Activated CD4-positive, alpha-beta T cell treated with anti-CD3 and anti-CD28 coated beads, Interleukin-2, Interleukin-4, amounts not matched to agents 100 ng/mL and 50 ng/mL, durations not matched to agents 16 hours and 8 hours (primary cell): ENCODE measurements around the gene FAM50A.

Experiments
- DNase-seq: peaks from one replicate; pipeline ENCODE4 v3.0.0-alpha.2; 2020; ENCODE audit warnings: low spot score

FAM50A gene

GRCh38 chrX:154439841-154440240 is 4.1 kb upstream of the FAM50A start:
- no peak for DNase-seq

GRCh38 chrX:154440623-154441357 is 3.2 kb upstream of the FAM50A start:
- DNase-seq = no peak

DNA sequence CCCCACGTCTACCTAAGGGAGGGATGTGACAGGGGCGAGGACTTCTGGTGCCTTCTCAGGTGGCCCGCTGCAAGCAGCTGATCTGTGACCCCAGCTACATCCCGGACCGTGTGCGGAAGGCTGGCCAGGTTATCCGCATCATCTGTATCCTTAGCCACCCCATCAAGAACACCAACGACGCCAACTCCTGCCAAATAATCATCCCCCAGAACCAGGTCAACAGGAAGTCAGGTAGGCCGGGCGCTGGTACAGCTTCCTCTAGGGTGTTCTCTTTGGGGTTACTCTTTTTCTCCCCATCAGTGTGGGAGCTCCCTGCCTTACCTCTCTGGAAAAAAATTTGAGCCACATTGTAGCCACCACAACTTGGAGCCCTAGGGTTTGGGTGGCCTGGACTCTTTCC is 2.4 kb upstream of the FAM50A start:
- no peak for DNase-seq

DNA sequence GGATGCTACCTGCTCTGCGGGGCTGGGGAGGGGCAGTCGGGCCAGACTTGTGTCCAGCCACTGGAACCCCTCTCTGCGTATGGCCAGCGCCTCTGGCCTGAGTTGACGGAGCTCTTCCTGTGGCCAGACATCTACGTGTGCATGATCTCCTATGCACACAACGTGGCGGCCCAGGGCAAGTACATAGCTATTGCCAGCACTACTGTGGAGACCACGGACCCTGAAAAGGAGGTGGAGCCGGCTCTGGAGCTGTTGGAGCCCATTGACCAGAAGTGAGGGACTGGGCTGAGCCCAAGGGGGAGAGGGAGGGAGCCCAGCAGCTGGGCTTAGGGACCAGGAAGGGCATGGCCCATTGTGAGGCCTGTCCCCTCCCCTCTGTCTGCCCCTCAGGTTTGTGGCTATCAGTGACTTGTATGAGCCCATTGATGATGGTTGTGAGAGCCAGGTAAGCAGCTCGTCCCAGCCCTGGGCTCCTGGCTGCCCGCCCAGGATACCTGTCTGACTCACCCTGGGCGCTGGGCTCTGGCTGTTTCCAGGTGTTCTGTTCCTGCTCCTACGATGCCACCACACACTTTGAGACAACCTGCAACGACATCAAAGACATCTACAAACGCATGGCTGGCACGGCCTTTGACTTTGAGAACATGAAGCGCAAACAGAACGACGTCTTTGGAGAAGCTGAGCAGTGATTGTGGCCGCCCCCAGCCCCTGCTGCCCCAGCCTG is 1.8 kb upstream of the FAM50A start:
- DNase-seq = no peak

- no peak for DNase-seq
These were observed 446 bp upstream of the FAM50A start for GRCh38 chrX:154443479-154443910.

DNA sequence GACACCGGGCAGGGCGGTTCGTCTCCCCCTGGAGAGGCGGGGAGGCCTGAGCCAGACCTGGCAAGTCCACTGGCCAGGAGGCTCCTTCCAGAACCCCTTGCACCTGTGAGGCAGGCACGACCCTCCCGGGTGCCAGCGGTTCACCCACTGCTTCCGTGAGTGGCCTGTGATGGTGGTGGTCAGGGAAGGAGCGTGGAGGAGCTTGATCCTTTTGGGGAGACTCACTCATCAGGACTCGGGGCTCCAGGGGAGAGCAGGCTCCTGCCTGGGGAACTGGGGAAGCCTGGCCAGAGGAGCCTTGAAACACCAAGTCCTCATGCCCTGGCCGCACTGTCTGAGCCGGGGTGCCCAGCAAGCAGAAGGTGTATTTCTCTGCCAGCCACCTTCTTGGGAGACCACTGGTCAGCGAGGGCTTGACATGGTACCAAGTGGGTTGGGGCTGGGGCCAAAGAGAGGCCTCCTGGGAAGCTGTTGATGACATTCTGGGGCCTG is 860 bp downstream of the FAM50A start:
- DNase-seq = no peak

- no peak for DNase-seq
These were observed 1.8 kb downstream of the FAM50A start for GRCh38 chrX:154445776-154446175.

DNA sequence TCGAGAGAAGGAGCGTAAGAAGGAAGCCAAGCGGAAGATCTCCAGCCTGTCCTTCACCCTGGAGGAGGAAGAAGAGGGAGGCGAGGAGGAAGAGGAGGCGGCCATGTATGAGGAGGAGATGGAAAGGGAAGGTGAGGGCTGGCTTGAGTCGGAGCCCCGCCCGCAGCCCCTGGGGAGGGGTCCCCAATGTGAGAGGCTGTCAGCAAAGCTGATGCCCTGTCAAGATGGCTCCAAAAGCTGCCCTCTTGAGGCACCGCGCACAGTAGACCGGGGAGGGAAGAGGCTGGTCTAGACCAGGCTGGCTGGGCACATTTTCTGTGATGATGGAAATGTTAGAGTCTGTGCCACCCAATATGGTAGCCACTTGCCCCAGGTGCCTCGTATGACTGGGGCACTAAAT is 2.5 kb downstream of the FAM50A start:
- no peak for DNase-seq

- no peak for DNase-seq
These were observed 4.5 kb downstream of the FAM50A start for GRCh38 chrX:154448484-154448883.

DNA sequence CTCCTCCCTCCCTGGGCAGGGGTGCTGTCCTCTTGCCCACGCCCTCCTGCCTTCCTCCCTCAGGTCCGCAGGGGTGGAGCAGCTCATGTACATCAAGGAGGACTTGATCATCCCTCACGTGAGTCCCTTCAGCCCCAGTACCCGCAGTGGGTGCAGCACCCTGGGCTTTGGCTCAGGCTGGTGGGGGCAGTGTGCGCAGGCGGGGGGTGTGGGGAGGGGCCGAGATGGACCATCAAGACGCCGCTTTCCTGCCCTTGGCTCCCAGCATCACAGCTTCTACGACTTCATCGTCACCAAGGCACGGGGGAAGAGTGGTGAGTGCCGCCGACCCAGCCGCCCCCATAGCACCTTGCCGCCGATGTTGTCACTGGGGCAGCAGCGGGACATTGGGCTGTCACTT is 5.7 kb downstream of the FAM50A start:
- DNase-seq = no peak

- DNase-seq = no peak
These were observed 6.4 kb downstream of the FAM50A start for GRCh38 chrX:154450312-154450711.

- no peak for DNase-seq
These were observed 8.9 kb downstream of the FAM50A start for GRCh38 chrX:154452823-154453222.

- peak; percentile 38 for DNase-seq
These were observed 13.7 kb downstream of the FAM50A start for GRCh38 chrX:154457491-154458115.

GRCh38 chrX:154458116-154458953 is 14.4 kb downstream of the FAM50A start, which contains the start of gene PLXNA3:
PLXNA3 (plus strand) TSS chrX:154458281; CDS start chrX:154460184, 1,903 bp downstream.
- peak; percentile 29 for DNase-seq

GRCh38 chrX:154458954-154459778 is 15.2 kb downstream of the FAM50A start:
- peak; percentile 9 for DNase-seq

DNA sequence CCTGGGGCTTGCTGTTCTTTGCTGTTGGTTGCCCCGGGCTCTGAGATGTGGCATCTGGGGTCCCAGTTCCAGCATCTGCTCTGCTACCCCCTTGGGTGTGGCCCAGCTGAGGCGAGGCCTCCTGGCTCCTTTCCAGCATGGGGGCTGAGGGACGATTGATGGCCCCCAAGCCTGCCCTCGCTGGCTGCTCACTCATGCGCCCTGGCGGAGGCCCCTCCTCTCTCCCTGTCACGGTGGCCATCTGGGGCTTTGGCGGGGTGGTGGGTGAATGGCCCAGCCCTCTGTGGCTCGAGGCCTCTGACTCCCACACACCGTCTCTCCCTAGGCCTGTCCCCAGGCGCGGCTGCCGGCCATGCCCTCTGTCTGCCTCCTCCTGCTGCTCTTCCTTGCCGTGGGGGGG is 15.9 kb downstream of the FAM50A start:
- DNase-seq = no peak

DNA sequence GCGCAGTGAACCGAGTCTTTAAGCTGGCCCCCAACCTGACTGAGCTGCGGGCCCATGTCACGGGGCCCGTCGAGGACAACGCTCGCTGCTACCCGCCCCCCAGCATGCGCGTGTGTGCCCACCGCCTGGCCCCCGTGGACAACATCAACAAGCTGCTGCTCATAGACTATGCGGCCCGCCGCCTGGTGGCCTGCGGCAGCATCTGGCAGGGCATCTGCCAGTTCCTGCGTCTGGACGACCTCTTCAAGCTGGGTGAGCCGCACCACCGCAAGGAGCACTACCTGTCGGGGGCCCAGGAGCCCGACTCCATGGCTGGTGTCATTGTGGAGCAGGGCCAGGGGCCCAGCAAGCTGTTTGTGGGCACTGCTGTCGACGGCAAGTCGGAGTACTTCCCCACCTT is 16.4 kb downstream of the FAM50A start:
- no peak for DNase-seq

DNA sequence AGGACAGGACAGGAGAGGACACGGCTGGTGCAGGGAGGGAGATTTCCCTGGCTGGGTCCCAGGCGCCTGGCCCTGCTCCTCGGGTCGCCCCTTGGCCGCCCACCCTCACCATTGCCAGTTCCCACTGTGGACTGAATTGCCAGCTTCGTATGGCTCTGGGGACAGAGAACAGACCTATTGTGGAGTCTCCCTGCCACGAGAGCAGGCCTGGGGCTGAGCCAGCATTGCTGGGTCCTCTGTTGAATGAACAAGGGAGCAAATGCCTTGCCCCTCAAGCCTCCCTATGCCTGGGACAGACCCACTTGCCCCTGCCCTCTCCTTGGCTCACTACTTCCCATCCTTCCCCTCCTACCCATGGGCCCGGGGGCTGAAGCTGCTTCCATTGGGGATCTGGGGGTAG is 18.5 kb downstream of the FAM50A start:
- no peak for DNase-seq

DNA sequence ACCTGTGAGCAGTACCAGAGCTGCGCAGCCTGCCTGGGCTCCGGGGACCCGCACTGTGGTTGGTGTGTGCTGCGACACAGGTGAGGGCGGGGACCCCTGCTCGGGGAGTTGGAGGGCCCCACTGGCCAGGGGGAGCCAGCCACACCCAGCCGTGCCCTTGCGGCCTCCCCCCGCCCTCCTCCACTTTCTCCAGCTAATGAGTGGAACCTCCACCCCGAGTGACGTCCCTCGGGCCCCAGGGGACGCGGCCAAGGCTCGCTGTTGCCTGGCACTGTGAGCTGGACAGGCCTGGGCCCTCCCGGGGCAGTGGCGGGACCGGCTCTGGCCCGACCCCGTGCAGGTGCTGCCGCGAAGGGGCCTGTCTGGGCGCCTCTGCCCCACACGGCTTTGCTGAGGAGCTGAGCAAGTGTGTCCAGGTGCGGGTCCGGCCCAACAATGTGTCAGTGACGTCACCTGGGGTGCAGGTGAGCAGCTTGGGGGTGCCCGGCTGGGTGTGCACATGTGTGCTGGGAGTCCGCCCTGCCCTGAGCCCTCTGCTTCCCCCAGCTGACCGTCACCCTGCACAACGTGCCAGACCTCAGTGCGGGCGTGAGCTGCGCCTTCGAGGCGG is 19.8 kb downstream of the FAM50A start:
- no peak for DNase-seq

DNA sequence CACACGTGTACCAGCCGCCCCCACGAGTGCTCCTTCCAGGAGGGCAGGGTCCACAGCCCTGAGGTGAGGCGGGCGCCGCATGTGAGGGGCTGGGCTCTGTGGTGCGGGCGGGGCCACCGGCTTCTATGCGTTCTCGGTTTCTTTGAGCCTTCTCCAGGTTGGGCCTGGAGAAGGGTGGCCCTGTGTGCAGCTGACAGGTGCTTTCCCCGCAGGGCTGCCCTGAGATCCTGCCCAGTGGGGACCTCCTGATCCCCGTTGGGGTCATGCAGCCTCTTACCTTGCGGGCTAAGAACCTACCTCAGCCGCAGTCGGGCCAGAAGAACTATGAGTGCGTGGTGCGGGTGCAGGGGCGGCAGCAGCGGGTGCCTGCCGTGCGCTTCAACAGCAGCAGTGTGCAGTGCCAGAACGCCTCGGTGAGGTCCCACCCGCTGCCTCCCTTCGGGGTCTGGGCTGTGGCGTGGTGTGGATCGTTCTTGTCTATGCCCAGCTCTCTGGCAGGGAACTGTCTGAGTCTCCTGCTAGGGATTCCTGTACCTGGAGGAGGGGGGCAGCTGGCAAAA is 20.9 kb downstream of the FAM50A start:
- no peak for DNase-seq
